Placental epithelial cell (primary cell): ENCODE results near the gene AEN. TPM values are rescaled to one million over a fixed set of nuclear protein-coding genes. Genes with fewer than 3 reads are reported as not detected.

Experiments
- small RNA-seq: library from RNA; depleted of rRNA; stranded (forward); fragments of <200 nt; gene quantifications from one replicate; pipeline ENCODE3, GENCODE V24; 2012
- total RNA-seq: library from RNA; depleted of rRNA; stranded (reverse); fragments of >200 nt; gene quantifications from 2 replicates; pipeline ENCODE4 v1.2.3, GENCODE V29; 2012

AEN gene
- 45.1 and 117 TPM in 2 replicates for total RNA-seq

GRCh38 chr15:88620995-88621772 lies at the start of gene AEN:
Gene AEN, plus strand, starts transcription at chr15:88621340. Its CDS starts 4,870 bp downstream, at chr15:88626210.

GRCh38 chr15:88638626-88639372 lies 17.7 kb downstream of the AEN start, which contains the start of gene ISG20:
Gene ISG20, plus strand, starts transcription at chr15:88639016. Its CDS starts 351 bp downstream, at chr15:88639367.

Small RNA genes within 50 kb of the gene (small RNA-seq; reads per million reads assigned to genes)
- gene MIR1179 (0.09 reads per million), gene MIR7-2 (0.40 reads per million, percentile 18 among the genes with 10 or more reads in this experiment)

Other genes with a start within 250 kb of the AEN start
- gene MRPL46, start 154.0 kb upstream of the AEN start, total RNA-seq, result 10.6 and 13.9 TPM in 2 replicates
- 24.4 and 25.1 TPM in 2 replicates for gene MRPS11, start 153.6 kb upstream of the AEN start, total RNA-seq
- 4.3 and 5.3 TPM in 2 replicates for gene DET1, start 74.7 kb upstream of the AEN start, total RNA-seq
- gene ISG20, start 17.7 kb downstream of the AEN start, total RNA-seq, result 0.39 and 0.65 TPM in 2 replicates
- under 0.01 TPM in 2 replicates for gene ACAN, start 182.1 kb downstream of the AEN start, total RNA-seq